Measurements from ENCODE around the gene ISM2. TPM values are rescaled to one million over a fixed set of nuclear protein-coding genes. Genes with fewer than 3 reads are reported as not detected.

Gene ISM2
- total and polyA plus RNA-seq, 2 of the 13 experiments (the other 11 are each of a cell fraction or from before 2014, with no cell fraction given) = 1.8 to 40.7 TPM

DNA sequence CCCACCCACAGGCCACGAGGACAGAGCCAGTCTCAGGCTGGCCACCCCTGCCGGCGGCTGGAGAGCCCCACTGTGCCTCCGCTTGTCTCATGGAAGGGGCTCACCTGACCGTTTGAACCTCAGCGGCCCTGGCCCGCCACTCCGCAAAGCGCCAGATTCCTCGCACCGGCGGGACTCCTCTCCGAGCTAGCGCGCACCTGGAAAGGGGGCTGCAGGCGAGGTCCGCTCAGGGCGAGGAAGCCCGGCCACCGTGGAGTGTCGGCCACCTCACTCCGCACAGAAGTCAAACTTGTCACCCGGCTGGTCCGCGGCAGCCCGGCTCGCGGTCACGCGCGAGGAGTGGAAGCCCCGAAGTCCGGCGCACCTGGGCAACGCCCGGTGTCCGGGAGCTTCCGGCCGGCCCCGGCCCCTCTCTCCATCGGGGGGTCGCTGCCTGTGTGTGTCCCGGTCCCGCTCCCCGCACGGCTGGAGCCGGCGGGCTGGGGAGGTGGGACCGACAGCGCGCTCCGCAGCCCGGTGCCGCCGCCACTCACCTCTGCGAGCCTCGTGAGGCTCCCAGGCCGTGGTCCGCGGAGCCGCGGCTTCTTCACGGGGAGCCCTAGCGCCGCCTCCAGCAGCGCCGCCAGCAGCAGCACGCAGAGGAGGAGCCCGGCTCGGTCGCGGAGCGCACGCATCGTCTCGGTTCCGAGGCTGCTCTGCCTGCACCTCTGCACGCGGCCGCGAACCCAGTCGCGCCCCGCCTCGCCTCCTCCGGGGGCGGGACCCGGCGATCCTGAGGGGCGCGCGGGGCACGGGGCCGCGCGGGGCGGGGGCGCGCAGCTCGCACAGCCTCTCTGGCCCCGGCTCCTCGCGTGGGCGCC, at the start of gene ISM2 (continued):
- TF ChIP-seq ZMAT5 (CRISPR knock-in tag; IDR thresholded peaks at IDR 0.05; ENCODE audit: borderline replicate concordance, low read depth) (no peak), ZNF562 (CRISPR knock-in tag; IDR thresholded peaks at IDR 0.05; ENCODE audit: borderline replicate concordance) (no peak), SNAPC4 (CRISPR knock-in tag; IDR thresholded peaks at IDR 0.05) (no peak), NFYB (CRISPR knock-in tag; IDR thresholded peaks at IDR 0.05) (no peak), NONO (IDR thresholded peaks at IDR 0.05) (no peak), NONO (CRISPR knock-in tag; conservative IDR thresholded peaks at IDR 0.05) (peak; percentile 64), ZNF24 (IDR thresholded peaks at IDR 0.05) (no peak), TCF7 (IDR thresholded peaks at IDR 0.05; ENCODE audit: low read depth) (no peak), FOXC1 (CRISPR knock-in tag; IDR thresholded peaks at IDR 0.05; ENCODE audit: borderline replicate concordance) (peak; percentile 41; the same call in 1 of the 2 replicates), ZNF224 (CRISPR knock-in tag; IDR thresholded peaks at IDR 0.05) (0 out of 2 replicates have a peak, but pooled peaks have one; percentile 33)
- TF ChIP-seq, protein P1, sequence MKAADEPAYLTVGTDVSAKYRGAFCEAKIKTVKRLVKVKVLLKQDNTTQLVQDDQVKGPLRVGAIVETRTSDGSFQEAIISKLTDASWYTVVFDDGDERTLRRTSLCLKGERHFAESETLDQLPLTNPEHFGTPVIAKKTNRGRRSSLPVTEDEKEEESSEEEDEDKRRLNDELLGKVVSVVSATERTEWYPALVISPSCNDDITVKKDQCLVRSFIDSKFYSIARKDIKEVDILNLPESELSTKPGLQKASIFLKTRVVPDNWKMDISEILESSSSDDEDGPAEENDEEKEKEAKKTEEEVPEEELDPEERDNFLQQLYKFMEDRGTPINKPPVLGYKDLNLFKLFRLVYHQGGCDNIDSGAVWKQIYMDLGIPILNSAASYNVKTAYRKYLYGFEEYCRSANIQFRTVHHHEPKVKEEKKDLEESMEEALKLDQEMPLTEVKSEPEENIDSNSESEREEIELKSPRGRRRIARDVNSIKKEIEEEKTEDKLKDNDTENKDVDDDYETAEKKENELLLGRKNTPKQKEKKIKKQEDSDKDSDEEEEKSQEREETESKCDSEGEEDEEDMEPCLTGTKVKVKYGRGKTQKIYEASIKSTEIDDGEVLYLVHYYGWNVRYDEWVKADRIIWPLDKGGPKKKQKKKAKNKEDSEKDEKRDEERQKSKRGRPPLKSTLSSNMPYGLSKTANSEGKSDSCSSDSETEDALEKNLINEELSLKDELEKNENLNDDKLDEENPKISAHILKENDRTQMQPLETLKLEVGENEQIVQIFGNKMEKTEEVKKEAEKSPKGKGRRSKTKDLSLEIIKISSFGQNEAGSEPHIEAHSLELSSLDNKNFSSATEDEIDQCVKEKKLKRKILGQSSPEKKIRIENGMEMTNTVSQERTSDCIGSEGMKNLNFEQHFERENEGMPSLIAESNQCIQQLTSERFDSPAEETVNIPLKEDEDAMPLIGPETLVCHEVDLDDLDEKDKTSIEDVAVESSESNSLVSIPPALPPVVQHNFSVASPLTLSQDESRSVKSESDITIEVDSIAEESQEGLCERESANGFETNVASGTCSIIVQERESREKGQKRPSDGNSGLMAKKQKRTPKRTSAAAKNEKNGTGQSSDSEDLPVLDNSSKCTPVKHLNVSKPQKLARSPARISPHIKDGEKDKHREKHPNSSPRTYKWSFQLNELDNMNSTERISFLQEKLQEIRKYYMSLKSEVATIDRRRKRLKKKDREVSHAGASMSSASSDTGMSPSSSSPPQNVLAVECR (CRISPR knock-in tag; IDR thresholded peaks at IDR 0.05; ENCODE audit: borderline replicate concordance) = peak; percentile 77
- TF ChIP-seq, protein P2, sequence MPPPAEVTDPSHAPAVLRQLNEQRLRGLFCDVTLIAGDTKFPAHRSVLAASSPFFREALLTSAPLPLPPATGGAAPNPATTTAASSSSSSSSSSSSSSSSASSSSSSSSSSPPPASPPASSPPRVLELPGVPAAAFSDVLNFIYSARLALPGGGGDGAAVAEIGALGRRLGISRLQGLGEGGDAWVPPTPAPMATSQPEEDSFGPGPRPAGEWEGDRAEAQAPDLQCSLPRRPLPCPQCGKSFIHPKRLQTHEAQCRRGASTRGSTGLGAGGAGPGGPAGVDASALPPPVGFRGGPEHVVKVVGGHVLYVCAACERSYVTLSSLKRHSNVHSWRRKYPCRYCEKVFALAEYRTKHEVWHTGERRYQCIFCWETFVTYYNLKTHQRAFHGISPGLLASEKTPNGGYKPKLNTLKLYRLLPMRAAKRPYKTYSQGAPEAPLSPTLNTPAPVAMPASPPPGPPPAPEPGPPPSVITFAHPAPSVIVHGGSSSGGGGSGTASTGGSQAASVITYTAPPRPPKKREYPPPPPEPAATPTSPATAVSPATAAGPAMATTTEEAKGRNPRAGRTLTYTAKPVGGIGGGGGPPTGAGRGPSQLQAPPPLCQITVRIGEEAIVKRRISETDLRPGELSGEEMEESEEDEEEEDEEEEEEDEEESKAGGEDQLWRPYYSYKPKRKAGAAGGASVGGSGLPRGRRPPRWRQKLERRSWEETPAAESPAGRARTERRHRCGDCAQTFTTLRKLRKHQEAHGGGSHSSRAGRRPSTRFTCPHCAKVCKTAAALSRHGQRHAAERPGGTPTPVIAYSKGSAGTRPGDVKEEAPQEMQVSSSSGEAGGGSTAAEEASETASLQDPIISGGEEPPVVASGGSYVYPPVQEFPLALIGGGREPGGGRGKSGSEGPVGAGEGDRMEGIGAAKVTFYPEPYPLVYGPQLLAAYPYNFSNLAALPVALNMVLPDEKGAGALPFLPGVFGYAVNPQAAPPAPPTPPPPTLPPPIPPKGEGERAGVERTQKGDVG (CRISPR knock-in tag; IDR thresholded peaks at IDR 0.05; ENCODE audit: borderline replicate concordance) = no peak

All from HepG2 (cell line).